ENCODE data around the gene GRID2IP.

The GRID2IP gene

GRCh38 chr7:6520163-6520981, 30.9 kb downstream of the GRID2IP start:
- DNase-seq (ENCODE audit: low read depth), result no peak

- peak; percentile 54 for DNase-seq (ENCODE audit: low read depth)
These were observed 34.8 kb downstream of the GRID2IP start for GRCh38 chr7:6516387-6516983.

DNA sequence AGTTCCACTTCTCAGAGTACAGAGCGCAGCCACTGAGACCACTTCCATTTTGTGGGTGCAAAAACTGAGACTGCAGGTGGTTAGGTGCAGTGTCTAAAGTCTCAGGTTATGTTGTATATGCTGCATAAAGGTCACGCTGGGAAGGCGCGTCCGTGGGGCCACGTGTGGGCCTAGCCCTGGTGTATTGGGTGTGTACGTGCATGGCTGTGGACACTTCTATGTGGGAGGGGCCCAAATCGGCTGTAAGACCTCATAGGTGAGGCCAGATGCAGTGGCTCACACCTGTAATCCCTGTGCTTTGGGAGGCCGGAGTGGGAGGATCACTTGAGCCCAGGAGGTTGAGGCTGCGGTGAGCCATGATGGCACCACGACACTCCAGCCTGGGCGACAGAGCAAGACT, 37.7 kb downstream of the GRID2IP start:
- no peak for DNase-seq (ENCODE audit: low read depth)

- DNase-seq (ENCODE audit: low read depth), result no peak
These were observed 38.4 kb downstream of the GRID2IP start for GRCh38 chr7:6512892-6513291.

- no peak for DNase-seq (ENCODE audit: low read depth)
These were observed 40.7 kb downstream of the GRID2IP start for GRCh38 chr7:6510476-6511133.

GRCh38 chr7:6508950-6509349, 42.3 kb downstream of the GRID2IP start:
- DNase-seq (ENCODE audit: low read depth), result no peak

DNA sequence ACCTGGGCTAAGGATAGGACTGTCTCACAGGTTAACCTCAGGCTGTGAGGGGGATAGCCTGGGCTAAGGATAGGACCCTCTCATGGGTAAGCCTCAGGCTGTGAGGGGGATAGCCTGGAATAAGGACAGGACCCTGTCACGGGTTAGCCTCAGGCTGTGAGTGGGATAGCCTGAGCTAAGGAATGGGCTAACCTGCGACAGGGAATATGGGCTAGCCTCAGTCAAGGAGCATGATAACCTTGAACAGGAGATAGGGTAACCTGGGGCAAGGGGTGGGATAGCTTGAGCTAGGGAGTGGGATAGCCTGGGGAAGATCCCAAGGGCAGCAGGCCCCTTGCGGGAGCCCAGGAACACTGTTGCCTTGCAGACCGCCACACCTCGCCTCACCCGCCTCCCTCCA, 42.7 kb downstream of the GRID2IP start:
- DNase-seq (ENCODE audit: low read depth), result no peak

DNA sequence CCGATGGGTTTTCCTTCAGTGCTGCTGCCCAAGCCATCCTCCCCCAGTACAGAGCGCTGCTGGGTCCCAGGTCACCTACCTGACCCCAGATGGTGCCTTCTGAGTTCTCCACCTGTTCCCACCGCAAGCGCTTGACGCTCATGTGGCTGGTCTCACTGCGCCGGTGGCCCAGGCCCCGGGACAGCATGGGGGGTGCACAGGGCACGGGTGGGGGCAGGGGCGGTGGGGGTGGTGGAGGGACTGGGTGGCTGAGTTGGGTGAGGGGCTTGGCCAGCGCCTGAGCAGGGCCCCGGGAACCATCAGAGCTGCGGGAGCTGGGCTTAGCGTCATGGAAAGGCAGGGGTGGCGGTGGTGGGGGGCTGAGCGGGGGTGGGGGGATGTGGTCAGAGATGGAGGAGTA, 43.4 kb downstream of the GRID2IP start:
- no peak for DNase-seq (ENCODE audit: low read depth)

DNA sequence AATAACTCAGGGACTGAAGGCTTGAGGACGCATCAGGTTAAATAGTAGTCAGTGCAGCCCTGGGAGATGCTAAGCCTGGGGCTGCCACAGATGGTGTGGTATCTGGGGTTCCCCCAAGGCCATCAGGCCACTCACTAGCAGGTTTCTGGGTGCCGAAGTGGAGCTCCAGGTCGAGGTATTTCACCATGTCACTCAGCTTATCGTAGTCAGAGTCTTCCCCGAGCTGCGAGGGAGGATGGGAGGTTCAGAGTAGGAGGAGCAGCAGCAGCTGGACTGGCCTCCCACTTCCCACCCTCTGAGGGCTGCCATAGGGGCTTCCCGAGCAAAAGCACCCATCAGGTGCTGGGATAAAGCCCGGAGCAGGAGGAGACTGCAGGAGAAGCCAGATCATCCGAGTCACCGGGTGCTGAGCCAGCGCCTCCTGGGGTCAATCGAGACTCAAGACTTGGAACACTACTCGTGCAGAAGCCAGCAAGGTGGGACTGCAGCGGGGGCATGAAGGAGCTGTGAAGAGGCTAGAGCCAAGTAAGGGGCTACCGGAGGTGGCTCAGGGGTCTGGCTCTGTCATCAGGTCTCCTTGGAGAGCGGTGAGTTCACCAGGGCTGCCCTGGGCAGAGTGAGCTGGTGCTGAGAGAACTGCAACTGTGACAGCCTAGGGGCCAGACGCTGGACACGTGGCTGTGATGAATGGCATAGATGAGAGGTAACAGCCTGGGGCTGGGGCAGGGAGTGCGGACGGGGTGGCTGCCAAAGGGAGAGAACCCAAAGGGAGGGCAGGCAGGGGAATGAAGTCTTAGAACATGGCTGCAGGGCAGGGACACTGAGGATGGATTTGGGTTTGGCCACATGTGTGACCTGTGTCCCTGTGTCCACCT, 45.3 kb downstream of the GRID2IP start:
- DNase-seq (ENCODE audit: low read depth), result no peak

- no peak for DNase-seq (ENCODE audit: low read depth)
These were observed 46.3 kb downstream of the GRID2IP start for GRCh38 chr7:6504996-6505395.

DNA sequence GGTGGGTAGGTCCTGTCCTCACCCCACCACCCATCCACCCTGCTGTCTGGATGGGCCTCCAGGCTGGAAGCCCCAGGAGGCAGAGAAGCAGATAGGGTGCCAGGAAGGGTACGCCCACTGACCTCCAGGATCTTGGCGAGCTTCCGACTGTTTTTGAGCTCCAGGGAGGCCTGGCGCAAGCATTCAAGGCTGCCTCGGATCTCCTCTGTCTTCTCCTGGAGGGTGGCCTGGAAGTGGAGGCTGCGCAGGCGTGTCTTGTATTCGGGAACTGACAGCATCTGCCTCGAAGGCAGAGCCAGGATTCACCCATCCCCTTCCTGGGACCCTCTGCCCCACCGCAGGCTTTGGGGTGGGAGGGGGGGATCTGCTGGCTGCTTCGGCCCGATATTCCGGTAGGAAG, 48.4 kb downstream of the GRID2IP start:
- DNase-seq (ENCODE audit: low read depth), result no peak

GRCh38 chr7:6501586-6502564, 49.4 kb downstream of the GRID2IP start:
- DNase-seq (ENCODE audit: low read depth), result no peak

DNA sequence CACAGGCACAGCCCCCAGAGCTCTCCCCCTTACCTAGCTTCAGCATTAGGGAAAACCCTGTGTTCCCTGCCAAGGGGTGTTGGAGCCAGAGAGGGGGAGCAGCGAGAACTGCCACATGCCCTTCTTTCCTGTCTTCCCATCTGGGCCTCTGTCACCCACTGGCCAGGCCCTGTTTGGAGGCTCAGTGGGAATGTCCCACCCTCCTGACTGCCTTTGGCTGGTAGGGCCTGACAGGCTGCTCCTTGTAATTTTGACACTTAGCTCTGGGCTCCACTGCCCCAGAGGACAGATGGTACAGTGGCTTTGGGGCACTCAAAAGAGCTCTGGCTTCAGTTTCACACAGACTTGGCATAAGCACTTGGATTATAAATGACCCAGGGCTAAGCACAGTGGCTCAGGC, 50.6 kb downstream of the GRID2IP start:
- DNase-seq (ENCODE audit: low read depth), result no peak

- no peak for DNase-seq (ENCODE audit: low read depth)
These were observed 53.3 kb downstream of the GRID2IP start for GRCh38 chr7:6497994-6498393.

DNA sequence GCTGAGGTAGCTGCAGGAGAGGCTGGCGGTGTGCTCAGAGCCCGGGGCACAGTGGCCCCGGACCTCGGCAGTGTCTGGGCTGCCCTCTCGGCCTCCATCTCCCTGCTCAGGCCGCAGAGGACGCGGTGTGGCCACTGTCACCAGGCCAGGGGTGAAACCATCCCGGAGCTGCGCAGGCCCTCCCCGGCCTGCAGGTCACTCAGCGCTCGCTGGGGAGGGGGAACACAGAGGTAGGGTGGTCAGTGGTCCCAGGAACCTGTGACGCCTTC, 53.7 kb downstream of the GRID2IP start:
- DNase-seq (ENCODE audit: low read depth), result no peak

GRCh38 chr7:6496842-6497636, 54.2 kb downstream of the GRID2IP start:
- DNase-seq (ENCODE audit: low read depth), result no peak

DNA sequence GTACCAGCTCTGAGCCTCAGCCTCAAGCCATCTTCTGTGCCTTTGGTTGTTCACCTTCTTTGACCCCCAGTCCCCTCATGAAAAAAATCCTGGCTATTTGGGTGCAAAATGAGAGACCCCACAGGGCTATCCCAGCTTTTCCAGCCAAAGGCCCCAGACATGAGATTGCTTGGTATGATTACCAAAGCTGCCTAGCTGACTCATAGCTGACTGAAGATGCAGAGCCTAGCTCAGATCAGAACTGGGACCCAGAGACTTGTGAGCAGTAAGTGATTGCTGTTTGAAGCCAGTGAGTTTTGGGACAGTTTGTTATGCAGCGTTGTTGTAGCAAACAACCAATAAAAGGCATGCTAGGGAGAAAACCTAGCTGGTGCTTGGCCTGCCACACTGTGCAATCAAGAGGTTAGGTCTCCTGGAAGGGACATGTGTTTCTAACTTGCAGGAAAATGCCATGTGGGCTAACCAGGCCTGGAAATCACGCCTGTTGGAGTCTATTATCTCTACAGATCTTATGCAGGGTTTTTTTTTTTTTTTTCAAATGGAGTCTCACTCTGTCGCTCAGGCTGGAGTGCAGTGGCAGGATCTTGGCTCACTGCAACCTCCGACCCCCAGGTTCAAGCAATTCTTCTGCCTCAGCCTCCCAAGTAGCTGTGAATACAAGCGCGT, 55.5 kb downstream of the GRID2IP start:
- DNase-seq (ENCODE audit: low read depth), result no peak

GRCh38 chr7:6494365-6494764, 56.9 kb downstream of the GRID2IP start:
- DNase-seq (ENCODE audit: low read depth), result no peak

- DNase-seq (ENCODE audit: low read depth), result no peak
These were observed 60.1 kb downstream of the GRID2IP start for GRCh38 chr7:6491194-6491593.

GRCh38 chr7:6489612-6490011, 61.6 kb downstream of the GRID2IP start:
- DNase-seq (ENCODE audit: low read depth), result no peak

Measured in stimulated activated CD8-positive, alpha-beta memory T cell treated with anti-CD3 and anti-CD28 coated beads, Interleukin-4, amount 100 ng/mL, for 24 hours (primary cell).